Ramos (cell line): ENCODE data around the gene LYRM7.
"Not testable (repeated sequence)": the region's sequence is repeated elsewhere in the genome, so short reads cannot be mapped to it uniquely, and the experiment has no call there.

Experiments
- in situ Hi-C: fragments of 300-500 bp; cut with MboI; formaldehyde crosslinking; loops from one replicate; pipeline ENCODE4 v1.14.3; 2022; ENCODE audit warnings: low sequenced_read_pairs; ENCODE audit not compliant: unreplicated experiment

The LYRM7 gene

GRCh38 chr5:131170540-131171275 lies at the start of gene LYRM7:
Gene LYRM7, plus strand, starts transcription at chr5:131170944. Its CDS starts 77 bp downstream, at chr5:131171021.
- in situ Hi-C loops = no loop called here

- in situ Hi-C loops = not testable (repeated sequence)
Measured at GRCh38 chr5:131127244-131127643, 43.5 kb upstream of the LYRM7 start.

- in situ Hi-C loops = no loop called here
Measured at GRCh38 chr5:131129306-131129705, 41.4 kb upstream of the LYRM7 start.

- in situ Hi-C loops = not testable (repeated sequence)
Measured at GRCh38 chr5:131133091-131133490, 37.7 kb upstream of the LYRM7 start.

GRCh38 chr5:131138406-131138805 lies 32.3 kb upstream of the LYRM7 start:
- in situ Hi-C loops = not testable (repeated sequence)

- in situ Hi-C loops = no loop called here
Measured at GRCh38 chr5:131139321-131139720, 31.4 kb upstream of the LYRM7 start.

GRCh38 chr5:131142970-131143617 lies 27.6 kb upstream of the LYRM7 start:
- in situ Hi-C loops = no loop called here

- in situ Hi-C loops = no loop called here
Measured at GRCh38 chr5:131147258-131147657, 23.5 kb upstream of the LYRM7 start.

- in situ Hi-C loops = no loop called here
Measured at GRCh38 chr5:131148835-131149234, 21.9 kb upstream of the LYRM7 start.

- in situ Hi-C loops = no loop called here
Measured at GRCh38 chr5:131150408-131150807, 20.3 kb upstream of the LYRM7 start.

GRCh38 chr5:131151216-131151615 lies 19.5 kb upstream of the LYRM7 start:
- in situ Hi-C loops = no loop called here

GRCh38 chr5:131156385-131156784 lies 14.4 kb upstream of the LYRM7 start:
- in situ Hi-C loops = no loop called here

GRCh38 chr5:131156957-131157356 lies 13.8 kb upstream of the LYRM7 start:
- in situ Hi-C loops = no loop called here

GRCh38 chr5:131160134-131160533 lies 10.6 kb upstream of the LYRM7 start:
- in situ Hi-C loops = loop anchor here (10.0 kb wide), 1 partner anchor 225 kb away; no protein-coding TSS in a partner anchor

- in situ Hi-C loops = loop anchor here (10.0 kb wide), 1 partner anchor 221 kb away; no protein-coding TSS in a partner anchor
Measured at GRCh38 chr5:131163276-131164119, 7.2 kb upstream of the LYRM7 start.

GRCh38 chr5:131164191-131165118 lies 6.3 kb upstream of the LYRM7 start:
- in situ Hi-C loops = loop anchor here (10.0 kb wide), 1 partner anchor 220 kb away; no protein-coding TSS in a partner anchor

GRCh38 chr5:131165119-131165727 lies 5.5 kb upstream of the LYRM7 start, which contains the start of gene HINT1:
Gene HINT1, minus strand, starts transcription at chr5:131165256. Its CDS starts 51 bp downstream, at chr5:131165205.
- in situ Hi-C loops = loop anchor here (10.0 kb wide), 1 partner anchor 220 kb away; no protein-coding TSS in a partner anchor

- in situ Hi-C loops = loop anchor here (10.0 kb wide), 1 partner anchor 217 kb away; no protein-coding TSS in a partner anchor
Measured at GRCh38 chr5:131167615-131168014, 3.1 kb upstream of the LYRM7 start.
